T-helper 1 cell treated with Interleukin-12 subunit alpha and Interleukin-12 subunit beta and Interleukin-4 antibody, amounts not matched to agents 30 μg/mL and 1 μg/mL, for 36 hours (primary cell): Measurements from ENCODE around the gene PAPPA.

Experiments used
- H3K27ac Mint-ChIP-seq: one replicate; pipeline ENCODE4 v1.8.0; 2021; ENCODE audit warnings: mild to moderate bottlenecking, mixed read lengths
- H3K27me3 Mint-ChIP-seq: one replicate; pipeline ENCODE4 v1.8.0; 2021; ENCODE audit warnings: low read depth, mixed read lengths
- H3K36me3 Mint-ChIP-seq: one replicate; pipeline ENCODE4 v1.8.0; 2021; ENCODE audit warnings: low read depth, mixed read lengths
- H3K4me1 Mint-ChIP-seq: one replicate; pipeline ENCODE4 v1.8.0; 2021; ENCODE audit warnings: low read depth, mixed read lengths
- H3K4me3 Mint-ChIP-seq: one replicate; pipeline ENCODE4 v1.8.0; 2021; ENCODE audit warnings: mild to moderate bottlenecking, moderate library complexity, mixed read lengths
- H3K9me3 Mint-ChIP-seq: one replicate; pipeline ENCODE4 v1.8.0; 2021; ENCODE audit warnings: mixed read lengths

PAPPA gene

GRCh38 chr9:116451500-116452115 lies 298.0 kb downstream of the PAPPA start:
- H3K27ac Mint-ChIP-seq, result no peak overlapping the region
- peaks cover 12% of the 10 kb centered on the region for H3K9me3 Mint-ChIP-seq
- no peaks in the 10 kb centered on the region for H3K27me3 Mint-ChIP-seq
- no peaks in the 10 kb centered on the region for H3K4me1 Mint-ChIP-seq
- H3K4me3 Mint-ChIP-seq, result no peak overlapping the region
- H3K36me3 Mint-ChIP-seq, result no peaks in the 10 kb centered on the region
